Limb (tissue), 2 donors: ENCODE measurements around the gene CAMK2G.
"Not testable (repeated sequence)": the region's sequence is repeated elsewhere in the genome, so short reads cannot be mapped to it uniquely, and the experiment has no call there.

Experiments
- DNase-seq, 2 donors: peaks; one replicate each; pipeline ENCODE4 v3.0.0-alpha.2; 2016; ENCODE audit errors: extremely low spot score in 2 of 2

CAMK2G gene

DNA sequence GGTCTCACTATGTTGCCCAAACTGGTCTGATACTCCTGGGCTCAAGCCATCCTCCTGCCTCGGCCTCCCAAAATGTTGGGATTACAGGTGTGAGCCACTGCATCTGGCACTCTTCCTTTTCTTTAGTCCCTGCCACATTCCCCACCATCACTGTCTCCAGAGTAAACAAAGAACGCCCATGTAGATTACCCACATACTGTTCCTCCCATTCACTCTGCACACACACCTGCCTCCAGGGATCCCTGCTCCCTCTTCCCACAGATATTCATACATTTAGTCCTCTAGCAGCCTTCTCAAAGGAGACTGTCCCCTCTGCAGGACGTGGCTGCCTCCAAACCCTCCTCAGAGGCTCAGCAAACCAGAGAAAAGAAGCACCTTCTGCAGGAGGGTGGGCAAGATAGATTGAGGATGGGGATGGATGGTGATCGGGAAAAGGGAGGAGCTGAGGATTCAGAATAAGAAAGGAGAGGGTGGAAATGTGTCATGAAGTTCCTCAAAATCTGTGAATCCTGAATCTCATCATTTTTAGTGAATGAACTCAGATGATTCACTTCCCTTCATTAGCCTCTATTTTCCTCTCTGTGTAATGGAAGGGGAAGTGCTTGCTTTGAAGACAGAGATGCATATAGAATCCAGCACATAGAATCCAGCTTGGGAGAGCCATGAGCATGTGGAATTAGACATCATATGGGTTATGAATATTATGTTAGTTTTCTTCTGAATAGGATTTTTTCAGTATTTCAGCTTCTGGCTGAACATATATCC, 31.1 kb upstream of the CAMK2G start:
- DNase-seq: no peak

DNA sequence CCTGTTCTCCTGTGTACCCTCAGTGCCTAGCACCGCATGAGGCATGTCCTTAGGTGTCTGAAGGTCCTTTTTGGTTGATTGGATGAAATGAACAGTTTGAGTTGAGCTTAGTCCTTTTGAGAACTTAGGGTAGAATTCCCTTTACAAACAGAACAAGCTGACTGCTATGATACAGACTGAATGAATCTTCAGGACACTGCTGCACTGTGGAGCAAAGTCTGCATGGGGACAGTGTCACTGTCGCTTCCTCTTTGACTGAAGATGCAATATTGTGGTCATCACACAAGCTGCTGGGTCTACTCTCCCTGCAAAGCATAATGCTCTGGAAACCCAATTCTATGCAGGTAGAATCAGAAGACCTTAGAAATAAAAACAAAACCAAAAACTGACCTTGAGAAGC, 28.0 kb upstream of the CAMK2G start:
- no peak for DNase-seq

DNA sequence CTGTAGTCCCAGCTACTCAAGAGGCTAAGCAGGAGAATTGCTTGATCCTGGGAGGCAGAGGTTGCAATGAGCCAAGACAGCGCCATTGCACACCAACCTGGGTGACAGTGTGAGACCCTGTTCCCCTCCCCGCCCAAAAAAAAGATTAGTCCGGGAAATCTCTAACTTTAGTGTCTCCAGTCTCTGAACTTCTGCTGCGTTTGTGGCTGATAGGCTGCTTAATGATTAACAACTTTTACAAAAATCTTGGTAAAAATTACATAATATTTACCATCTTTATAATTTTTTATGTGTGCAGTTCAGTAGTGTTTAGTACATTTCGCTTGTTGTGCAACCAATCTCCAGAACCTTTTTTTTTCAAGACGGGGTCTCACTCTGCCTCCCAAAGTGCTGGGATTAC, 26.9 kb upstream of the CAMK2G start:
- no peak for DNase-seq

DNA sequence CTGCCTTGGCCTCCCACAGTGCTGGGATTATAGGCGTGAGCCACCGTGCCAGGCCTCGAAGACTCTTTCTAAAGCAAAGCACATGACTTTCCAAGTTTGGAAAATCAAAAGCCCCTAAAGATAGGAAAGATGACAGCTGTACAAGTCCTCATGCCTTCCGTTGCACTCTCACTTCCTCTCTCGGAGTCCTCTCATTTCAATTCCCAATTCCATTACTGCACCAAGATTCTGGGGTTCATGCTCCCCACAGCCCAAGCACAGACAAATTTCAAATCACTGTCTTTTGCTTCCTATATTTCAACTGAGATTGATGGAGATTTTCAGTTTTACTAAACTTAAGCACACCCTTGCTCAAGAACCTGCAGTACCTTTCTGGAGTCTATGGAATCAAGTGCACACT, 25.7 kb upstream of the CAMK2G start:
- DNase-seq: no peak

DNA sequence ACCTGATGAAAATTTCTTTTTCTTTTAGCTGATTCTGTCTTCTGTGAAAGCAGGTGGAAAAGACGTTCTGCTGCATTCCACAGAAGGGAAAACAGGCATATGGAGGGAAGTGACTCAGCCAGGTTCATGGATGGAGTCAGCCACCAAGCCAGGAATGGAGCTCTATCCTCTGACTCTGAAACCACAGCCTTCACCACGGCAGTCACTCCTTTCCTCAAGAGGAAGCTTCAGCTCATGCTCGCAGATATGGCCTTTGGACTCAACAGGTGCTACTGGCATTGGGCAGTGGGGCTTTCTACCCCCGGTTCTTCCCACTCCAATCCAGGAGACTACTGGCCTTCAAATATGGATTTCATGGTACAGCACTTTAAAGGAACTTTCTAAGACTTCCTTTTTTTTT, 25.1 kb upstream of the CAMK2G start:
- DNase-seq: no peak

DNA sequence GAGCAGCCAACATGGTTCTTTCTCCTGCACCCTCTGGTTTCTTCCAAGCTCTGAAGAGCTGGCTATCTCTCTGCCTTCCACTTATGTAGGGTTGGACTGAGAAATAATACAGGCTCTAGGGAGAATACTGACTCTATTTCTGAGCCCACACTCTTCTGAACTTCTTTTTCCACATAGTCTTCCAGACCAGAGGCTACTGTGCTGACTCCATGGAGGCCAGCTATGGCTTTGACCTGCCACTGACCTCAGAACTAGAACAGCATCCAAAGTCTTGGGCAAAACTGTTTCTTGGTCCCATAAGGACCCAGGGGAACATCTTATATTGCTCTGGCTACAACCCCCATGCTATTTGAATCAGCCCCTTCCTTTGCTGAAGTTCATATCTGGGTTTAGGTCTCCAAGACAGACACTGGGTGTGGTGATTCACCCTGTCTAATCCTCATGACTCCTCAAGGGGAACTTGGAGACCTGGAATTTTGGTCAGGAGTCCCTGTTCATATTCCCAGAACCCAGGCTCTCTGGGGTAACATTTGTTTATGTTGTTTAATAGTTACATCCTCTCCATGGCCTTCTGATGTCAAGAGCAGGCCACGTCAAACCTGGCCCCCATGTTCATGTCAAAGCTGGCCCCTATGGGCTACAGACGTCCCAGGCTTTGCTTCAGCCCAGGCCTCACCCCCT, 24.5 kb upstream of the CAMK2G start:
- no peak for DNase-seq

DNA sequence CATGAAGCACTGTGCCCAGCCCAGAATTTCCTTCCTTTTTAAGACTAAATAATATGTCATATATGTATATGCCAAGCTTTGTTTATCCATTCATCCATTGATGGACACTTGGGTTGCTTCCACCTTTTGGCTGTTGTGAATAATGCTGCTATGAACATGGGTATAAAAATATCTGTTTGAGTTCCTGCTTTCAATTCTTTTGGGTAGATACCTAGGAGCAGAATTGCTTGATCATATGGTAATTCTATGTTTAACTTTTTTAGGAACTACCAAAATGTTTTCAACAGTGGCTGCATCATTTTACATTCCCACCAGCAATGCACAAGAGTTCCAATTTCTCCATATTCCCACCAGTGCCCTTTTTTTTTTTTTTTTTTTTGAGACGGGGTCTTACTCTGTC, 23.3 kb upstream of the CAMK2G start:
- no peak for DNase-seq

DNA sequence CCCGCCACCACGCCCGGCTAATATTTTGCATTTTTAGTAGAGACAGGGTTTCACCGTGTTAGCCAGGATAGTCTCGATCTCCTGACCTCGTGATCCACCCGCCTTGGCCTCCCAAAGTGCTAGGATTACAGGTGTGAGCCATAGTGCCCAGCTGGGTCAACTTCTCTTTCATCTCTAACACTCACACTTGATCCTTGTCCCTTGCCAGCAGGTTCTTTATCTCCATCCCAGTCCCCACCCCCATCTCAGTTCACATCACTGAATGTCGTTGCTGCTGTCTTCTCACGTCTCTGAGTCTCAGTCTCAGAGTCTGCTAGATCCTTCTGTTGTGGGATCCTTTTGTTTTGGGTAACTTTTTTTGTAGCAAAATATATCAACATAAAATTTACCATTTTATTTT, 21.0 kb upstream of the CAMK2G start:
- DNase-seq: not testable (repeated sequence)

DNA sequence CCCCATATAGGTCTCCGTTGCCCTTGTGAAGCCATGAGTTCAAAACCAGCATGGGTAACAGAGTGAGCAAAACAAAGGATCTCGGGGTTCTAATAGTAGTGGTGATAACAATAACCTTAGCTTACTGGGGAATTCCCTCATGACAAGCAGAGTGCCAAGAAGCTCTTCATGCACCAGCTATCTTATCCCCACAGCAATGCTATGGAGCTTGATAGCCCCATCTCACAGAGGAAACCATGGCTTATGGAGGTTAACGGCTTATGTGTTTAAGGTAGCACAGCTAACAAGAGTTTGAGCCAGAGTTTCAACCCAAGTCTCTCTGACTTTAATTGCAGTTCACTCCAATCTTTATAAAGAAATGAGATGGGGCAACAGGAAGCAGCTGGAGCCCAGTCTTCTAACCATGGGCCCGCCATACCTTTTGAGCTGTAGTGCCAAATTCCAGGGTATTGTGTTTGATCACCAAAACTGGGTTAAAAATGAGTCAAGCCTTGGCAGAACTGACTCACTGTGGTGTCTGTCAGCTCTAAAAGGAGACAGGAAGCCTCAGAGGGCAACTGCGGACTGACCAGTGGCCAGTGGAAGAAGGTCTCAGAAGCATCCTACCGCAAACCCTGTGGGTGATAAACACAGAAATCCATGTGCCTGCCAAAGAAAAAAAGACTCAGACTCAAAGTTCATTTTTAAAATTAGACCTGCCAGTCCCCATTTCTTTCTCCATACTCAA, 20.1 kb upstream of the CAMK2G start:
- DNase-seq: no peak

DNA sequence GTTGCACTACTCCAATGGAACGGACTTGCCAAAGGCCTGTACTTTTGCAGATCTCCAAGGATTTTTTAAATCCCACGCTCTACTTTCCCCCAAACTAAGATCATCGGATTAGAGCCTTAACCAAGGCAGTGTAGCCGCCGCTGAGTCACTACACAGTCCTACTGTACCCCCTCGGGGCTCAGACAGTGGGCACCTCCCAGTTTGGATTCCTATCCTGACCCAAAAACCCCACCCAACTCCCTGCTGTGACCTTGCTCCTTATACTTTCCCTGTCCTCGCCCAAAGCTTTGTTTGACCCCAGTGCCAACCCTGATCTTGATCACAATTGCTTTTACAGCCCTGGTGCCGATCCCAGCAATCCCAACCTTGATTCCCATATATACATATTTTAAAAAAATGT, 19.1 kb upstream of the CAMK2G start:
- DNase-seq: no peak

DNA sequence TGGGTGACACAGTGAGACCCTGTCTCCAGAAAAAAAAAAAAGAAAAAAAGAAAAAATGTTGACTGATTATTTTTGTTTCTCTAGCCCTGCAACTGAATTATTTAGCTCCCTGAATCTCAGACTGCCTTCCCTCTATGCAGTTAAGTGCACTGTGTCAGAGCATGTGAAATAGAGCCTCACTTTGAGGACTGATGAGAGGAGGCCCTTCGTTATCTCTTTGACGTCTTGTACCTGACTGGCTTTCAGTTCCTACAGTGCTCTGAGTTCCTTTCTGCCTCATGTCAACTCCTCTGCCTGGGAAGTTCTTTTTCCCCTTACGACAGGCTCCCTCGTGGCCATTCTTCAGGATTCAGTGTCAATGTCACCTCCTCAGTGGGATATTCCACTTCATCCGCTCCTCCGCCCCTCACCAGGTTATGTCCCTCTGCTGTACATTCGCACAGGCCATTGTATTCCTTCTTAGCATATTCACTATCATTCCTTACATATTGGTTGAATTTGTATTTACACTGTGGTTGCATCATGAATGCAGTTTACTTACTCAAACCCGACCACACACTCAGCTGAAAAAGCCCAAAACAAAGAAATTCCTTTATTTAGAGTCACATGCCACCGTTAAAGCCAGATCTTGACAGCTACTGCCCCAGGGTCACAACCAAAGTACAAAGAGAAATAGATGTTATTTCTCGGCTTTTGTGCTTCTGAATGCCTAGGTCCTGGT, 18.1 kb upstream of the CAMK2G start:
- no peak for DNase-seq

DNA sequence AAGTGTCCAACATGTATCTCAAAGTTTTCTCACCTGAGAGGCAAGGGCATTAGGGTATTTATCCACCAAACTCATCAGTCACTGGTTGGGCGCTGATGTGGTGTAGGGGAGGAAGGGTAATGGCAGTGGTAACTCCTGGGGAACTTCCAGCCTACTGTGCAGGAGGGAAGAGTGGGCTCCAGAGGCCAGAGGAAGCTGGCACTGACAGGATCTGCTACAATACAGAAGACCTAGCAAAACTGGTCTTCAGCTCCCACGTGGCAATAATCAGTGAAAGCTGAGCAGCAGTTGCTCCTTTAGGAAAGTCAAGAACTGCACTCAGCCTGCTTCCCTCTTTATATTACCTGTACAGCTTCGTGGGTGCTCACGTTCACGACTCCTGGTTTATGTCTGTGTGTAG, 17.2 kb upstream of the CAMK2G start:
- no peak for DNase-seq

DNA sequence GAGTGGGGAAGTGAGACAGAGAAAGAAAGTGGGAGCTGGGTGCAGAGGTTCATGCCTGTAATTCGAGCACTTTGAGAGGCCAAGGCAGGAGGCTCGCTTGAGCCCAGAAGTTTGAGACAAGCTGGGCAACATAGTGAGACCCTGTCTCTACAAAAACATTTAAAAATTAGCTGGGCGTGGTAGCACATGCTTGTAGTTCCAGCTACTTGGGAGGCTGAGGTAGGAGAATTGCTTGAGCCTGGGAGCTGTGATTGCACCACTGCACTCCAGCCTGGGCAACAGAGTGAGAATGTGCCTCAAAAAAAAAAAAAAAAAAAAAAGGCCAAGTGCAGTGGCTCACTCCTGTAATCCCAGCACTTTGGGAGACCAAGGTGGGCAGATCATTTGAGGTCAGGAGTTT, 16.5 kb upstream of the CAMK2G start:
- not testable (repeated sequence) for DNase-seq

DNA sequence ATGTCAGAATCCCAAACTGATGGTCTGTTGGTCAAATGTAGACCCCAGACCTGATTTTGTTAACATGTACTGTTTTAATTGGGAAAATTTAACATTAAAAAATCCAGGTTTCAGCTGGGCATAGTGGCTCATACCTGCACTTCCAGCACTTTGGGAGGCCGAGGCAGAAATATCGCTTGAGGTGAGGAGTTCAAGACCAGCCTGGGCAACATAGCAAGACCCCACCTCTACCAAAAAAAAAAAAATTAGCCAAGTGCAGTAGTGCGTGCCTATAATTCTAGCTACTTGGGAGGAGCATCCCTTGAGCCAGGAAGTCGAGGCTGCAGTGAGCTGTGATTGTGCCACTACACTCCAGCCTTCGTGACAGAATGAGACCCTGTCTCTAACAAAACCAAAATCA, 15.9 kb upstream of the CAMK2G start:
- DNase-seq: no peak

DNA sequence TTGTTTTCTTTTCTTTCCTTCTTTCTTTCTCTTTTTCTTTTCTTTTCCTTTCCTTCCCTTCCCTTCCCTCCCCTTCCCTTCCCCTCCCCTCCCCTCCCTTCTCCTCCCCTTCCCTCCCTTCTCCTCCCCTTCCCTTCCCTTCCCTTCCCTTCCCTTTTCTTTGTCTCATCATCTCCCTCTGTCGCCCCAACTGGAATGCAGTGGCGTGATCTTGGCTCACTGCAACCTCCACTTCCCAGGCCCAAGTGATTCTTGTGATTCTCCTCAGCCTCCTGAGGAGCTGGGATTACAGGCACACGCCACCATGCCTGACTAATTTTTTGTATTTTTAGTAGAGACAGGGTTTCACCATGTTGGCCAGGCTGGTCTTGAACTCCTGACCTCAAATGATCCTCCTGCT, 15.1 kb upstream of the CAMK2G start:
- DNase-seq: not testable (repeated sequence)

DNA sequence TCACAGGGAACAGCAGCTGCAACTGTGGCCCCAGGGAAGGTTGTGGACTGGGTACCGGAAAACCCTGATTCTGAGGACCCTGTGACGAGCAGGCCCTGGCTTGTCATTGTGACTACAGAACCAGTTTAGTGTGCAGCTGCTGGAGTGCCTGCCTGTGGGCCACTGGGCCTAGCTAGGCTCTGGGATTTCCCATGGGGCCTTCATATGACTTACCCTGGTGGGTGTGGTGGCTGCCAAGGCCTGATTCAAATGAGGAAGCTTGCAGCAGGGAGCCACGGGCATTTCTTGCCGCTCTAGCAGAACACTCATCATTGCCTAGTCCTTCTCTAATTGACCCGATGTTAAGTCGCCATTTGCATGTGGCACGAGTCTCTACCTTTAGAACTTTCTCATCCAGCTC, 14.7 kb upstream of the CAMK2G start:
- DNase-seq: no peak

DNA sequence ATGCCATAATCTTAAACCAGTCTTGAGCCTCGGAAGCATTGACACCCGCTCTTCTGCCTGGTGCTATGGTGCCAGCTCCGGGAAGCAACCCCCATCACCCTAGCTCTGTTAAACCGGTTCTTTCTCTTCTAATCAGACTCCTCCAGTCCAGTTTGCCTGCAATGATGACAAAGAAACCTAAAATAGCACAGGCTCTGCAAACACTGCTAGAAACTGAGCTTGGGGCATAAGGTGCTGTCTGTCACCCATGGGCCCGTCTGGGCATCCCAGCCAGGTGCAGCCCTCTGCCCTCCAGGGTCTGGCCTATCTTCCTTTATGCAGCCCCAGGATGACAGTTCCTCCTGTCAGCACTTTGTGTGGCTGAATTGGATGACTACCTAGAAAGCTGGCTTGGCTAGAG, 14.2 kb upstream of the CAMK2G start:
- DNase-seq: no peak

DNA sequence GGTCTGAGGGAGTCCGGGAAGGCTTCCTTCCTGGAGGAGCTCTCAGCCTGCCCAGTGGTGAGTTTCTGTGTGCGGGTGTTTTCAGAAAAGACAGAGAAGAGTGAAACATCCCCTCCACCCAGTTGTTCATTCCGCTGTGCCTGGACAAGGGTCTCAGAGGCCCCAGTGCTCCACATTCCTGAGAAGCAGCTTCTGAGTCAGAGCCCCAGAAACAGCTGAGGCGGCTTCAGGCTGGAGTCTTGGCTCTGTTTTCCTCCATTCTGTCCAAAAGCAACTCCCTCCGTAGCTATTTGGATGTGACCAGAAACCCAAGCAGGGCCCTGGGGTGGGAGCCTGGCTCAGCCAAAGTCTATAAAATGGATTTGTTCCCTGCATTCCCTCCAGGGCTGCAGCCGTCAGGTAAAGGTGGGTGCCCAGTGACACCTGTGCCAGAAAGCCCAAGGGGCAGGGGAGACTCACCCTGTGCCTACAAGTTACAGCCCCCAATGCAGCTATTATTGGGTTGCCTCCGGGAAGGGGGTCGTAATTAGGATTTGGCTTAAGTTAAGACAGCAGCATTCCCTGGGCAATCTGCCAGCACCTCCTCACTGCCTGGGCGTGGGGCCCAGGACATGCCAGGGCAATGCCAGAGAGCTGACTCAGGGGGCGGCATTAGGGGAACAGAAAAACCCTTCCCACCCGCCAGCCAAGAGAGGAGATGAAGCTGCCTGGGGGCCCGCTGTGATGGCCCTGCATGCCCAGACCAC, 13.1 kb upstream of the CAMK2G start:
- peak; percentile 83 to 87 for DNase-seq

DNA sequence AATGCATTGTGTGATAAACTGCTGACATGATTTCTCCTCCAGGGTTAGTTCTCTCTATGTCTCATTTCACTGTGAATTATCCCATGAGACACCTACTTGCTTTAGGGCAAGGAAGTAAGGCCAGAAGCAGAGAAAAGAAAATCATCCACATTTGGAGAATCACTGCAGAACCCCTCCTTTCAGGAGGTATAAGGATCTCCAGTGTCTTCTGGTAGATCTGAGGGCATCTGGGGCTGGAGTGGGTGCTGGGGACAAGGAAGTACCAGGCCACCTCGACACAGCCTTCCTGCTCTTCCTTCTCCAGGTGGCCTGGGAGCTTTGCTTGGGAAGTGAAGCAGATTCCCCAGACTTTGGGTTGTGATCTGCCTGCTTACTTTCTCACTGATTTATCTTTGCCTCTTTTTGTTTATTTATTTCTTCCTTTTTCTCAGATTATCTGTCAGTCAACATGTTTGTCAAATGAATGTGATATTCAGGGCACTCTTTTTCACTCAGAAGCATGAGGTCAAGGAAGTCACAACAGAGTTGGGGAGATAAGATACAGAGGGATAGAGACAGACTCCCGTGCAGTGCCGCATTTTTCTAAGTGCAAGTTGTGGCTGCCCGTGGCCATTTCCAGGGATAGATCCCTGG, 12.4 kb upstream of the CAMK2G start:
- DNase-seq: no peak

DNA sequence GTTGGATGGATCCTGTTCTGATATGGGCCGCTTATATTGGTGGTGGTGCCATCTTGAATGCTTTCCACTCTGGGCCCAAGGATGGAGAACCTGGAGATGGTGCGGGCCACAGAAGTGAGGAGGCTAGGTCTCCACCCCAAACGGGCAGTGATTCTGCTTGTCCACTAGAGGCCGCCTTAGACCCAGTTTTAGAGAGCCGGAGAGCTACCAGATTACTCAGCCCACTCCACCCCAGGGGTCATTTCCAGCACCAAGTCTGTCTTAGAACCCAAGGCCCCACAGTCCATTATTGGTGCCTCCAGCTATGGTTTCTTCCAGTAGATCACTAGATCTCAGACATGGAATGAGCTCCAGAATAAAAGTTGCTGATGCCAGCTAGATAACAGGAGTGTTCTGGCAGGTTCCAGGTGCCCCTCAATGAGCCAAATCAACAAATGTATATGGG, 11.8 kb upstream of the CAMK2G start:
- DNase-seq: peak; percentile 84 to 86

DNA sequence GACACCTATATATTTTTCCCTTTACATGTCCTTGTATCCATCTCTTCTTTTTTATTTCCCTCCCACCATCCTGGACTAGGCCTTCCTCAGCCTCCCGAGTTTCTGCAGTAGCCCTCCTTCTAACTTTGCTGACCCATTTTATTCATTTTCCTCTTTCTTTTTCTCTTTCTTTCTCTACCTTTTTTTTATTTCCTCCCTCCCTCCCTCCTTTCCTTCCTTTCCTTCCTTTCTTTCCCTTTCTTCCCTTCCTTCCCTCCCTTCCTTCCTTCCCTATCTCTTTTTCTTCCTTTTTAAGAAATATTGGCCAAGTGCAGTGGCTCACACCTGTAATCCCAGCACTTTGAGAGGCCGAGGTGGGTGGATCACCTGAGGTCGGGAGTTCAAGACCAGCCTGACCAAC, 9.7 kb upstream of the CAMK2G start:
- no peak for DNase-seq
